Loucy (cell line): Measurements from ENCODE around the gene CNKSR1.

Experiments used
- EZH2phosphoT487 ChIP-seq: fragments of 200-600 bp; IDR thresholded peaks from 2 replicates; pipeline ENCODE4 v1.6.1; 2018; ENCODE audit warnings: antibody characterized with exemption, mild to moderate bottlenecking, moderate library complexity, borderline replicate concordance
- TF ChIP-seq, protein P1 (sequence below): fragments of 200-600 bp; sonication (generic); conservative IDR thresholded peaks from 2 replicates; pipeline ENCODE4 v1.5.1; 2014; ENCODE audit warnings: mild to moderate bottlenecking, antibody characterized with exemption, low read length

DNA sequence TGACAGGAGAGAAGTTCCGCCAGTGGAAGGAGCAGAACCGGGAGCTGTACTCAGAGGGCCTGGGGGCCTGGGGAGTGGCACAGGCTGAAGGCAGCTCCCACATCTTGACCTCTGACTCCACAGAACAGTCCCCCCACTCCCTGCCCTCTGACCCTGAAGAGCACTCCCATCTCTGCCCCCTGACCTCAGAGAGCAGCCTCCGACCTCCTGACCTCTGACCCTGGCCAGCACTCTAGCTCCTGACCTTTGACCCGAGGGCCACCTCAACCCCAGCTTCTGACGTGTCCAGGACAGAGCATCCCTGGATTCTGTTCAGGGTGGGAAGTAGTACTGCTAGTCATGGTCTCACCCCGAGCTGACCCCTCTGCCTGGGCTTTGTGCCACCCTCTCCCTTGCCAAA, 12.0 kb downstream of the CNKSR1 start:
- TF ChIP-seq, protein P1, sequence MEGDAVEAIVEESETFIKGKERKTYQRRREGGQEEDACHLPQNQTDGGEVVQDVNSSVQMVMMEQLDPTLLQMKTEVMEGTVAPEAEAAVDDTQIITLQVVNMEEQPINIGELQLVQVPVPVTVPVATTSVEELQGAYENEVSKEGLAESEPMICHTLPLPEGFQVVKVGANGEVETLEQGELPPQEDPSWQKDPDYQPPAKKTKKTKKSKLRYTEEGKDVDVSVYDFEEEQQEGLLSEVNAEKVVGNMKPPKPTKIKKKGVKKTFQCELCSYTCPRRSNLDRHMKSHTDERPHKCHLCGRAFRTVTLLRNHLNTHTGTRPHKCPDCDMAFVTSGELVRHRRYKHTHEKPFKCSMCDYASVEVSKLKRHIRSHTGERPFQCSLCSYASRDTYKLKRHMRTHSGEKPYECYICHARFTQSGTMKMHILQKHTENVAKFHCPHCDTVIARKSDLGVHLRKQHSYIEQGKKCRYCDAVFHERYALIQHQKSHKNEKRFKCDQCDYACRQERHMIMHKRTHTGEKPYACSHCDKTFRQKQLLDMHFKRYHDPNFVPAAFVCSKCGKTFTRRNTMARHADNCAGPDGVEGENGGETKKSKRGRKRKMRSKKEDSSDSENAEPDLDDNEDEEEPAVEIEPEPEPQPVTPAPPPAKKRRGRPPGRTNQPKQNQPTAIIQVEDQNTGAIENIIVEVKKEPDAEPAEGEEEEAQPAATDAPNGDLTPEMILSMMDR, result no peak
- TF ChIP-seq EZH2phosphoT487, result no peak
